Left lobe of liver (tissue), 2 donors: Measurements from ENCODE around the gene MACROD2. TPM values are rescaled to one million over a fixed set of nuclear protein-coding genes. Genes with fewer than 3 reads are reported as not detected.
"Not testable (repeated sequence)": the region's sequence is repeated elsewhere in the genome, so short reads cannot be mapped to it uniquely, and the experiment has no call there.

Source experiments
- ATAC-seq: fragments of 200-7000 bp; cut with Tn5 transposase; one replicate; pipeline ENCODE4 v1.9.1; 2020; ENCODE audit warnings: mild to moderate bottlenecking, moderate library complexity
- DNase-seq: peaks from one replicate; pipeline ENCODE4 v3.0.0-alpha.2; 2020; ENCODE audit warnings: low spot score
- total RNA-seq: library from RNA; stranded (reverse); gene quantifications from one replicate; pipeline ENCODE4 v1.2.1, GENCODE V29; 2021
- donor health status: DM: no; HTN: no; CAD: no; lungs with moderate emphysema.
- donor health status: DM: no; HTN: yes; CAD: no.

MACROD2 gene
- total RNA-seq, 1 donor from 2014 or later, result 3.7 TPM

GRCh38 chr20:14956538-14956937 lies 961.2 kb downstream of the MACROD2 start:
- ATAC-seq (no peak), DNase-seq (no peak)

DNA sequence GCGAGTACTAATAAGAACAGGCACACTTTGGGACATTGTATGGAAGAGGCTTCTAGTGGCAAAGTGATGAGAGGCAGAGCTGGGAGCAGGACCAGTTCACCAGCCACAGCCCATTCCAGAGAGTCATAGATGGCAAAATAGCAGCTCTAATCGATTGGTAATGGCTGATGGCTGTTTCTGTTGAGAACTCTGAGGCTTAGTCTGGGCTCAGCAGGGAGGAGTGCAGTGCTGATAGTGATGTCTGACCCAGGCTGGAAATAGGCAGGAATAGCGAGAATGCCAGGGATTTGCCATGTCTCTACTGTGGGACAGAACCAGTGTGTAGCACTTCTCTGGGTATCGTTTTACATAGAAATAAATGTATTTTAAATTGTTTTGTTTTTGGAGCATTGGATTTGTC lies 962.1 kb downstream of the MACROD2 start:
- no peak for ATAC-seq

GRCh38 chr20:14958626-14959025 lies 963.3 kb downstream of the MACROD2 start:
- no peak for ATAC-seq
- DNase-seq, result no peak

More for the DNA sequence above, 962.1 kb downstream of the MACROD2 start:
- no peak for DNase-seq

DNA sequence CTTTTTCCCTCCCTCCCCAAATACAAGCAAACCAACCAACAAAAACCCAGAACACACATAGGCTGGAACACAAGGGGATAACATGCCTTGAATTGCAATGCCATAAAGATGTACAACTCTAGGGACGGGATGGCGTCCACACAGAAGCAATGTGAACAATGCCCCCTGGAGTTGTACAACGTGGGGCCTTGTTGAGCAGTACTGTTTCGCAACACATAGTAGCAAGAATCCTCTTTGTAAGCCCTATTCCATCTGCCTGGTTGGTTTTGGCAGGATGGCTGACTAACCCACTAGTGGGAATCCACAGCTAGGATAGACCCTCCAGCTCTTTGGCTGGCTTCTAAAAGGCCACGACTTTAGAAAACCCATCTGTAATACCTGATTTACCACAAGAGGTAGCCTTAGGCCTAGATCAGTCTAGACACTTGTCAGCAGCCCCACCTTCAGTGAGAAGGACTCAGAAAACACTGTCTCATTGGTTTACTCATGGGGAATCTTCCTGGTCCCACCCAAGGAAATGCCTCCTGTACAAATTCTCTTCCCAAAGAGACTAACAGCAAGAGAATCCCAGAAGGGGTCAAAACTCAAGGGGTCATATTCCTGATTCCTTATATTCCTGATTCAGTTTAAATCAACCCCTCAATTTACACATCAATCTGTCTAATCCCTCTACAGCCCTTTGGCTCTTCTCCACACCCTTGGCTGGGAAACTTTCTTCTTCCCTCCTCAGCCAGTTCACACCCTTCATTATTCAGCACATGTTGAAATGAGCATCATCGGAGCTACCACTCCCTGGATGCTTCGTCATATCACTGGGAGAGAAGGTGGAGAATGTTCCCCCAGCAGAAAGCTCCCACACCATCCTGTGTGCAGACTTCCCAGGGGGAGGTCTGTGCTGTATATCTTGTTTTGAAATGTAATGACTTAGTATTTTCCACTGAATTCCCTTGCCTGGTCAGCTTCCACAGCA lies 964.5 kb downstream of the MACROD2 start:
- DNase-seq (no peak), ATAC-seq (no peak)

GRCh38 chr20:14960831-14961230 lies 965.5 kb downstream of the MACROD2 start:
- ATAC-seq (no peak), DNase-seq (no peak)

GRCh38 chr20:14963262-14963663 lies 967.9 kb downstream of the MACROD2 start:
- DNase-seq, result no peak
- no peak for ATAC-seq

- ATAC-seq (no peak), DNase-seq (no peak)
Measured at GRCh38 chr20:14966203-14966602, 970.9 kb downstream of the MACROD2 start.

DNA sequence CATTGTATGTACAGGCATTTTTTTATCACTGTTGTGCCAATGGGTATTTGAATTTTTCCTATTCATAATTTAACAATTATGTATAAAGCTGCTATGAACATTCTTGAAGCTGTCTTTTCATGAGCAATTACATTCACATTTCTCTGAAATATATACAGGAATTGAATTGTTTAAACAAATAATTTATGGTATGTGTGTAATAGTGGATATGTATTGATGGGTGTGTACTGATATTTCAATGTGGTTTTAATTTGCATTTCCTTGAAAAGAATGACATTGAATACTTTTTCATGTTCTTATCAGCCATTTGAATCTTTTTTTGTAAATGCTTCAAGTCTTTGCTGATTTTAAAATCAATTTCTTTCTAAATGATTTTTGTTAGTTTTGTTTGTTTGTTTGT lies 971.5 kb downstream of the MACROD2 start:
- no peak for DNase-seq
- ATAC-seq, result no peak

GRCh38 chr20:14972256-14972655 lies 976.9 kb downstream of the MACROD2 start:
- ATAC-seq (no peak), DNase-seq (no peak)

DNA sequence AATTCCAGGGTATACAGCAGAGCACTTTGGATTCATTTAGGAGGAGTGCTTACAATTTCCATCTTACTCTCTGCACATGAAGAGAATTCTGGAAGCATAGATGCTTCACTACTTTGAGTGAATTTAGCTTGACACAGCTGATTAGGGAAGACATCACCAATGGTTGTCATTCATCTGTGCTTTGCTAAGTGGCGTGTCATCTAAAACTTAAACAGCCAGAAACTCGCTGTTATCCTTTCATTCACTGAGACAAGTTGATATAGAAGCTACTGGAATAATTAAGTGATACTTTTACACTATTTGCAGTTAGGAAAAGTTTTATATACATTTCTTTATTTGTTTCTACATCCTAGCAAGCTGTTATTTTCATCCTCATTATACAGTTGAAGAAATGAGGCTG lies 977.4 kb downstream of the MACROD2 start:
- ATAC-seq (no peak), DNase-seq (no peak)

DNA sequence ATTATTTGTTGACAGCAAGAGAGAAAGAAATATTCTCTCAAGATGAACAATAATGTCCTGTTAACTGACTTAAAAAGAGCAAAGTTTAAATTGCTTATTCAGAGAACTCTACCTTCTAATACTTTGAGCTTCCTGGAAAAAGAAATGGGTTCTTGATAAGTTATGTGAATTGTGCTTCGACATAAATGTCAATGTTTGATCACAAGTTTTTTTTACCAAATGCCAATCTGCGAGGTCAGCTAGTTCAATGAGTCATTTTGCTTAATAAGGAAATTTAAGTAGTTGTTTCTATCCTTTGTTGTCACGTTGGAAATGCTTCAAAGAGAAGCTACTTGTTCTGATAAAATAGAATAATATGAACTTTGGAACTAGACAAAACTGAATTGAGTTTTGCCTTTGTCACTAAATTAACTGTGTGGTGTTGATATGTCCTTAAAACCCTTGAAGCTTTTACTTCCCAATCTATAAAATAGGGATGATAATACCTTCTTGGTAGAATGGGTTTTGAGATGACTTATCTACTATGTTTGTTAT lies 984.2 kb downstream of the MACROD2 start:
- ATAC-seq (peak; percentile 58), DNase-seq (no peak)

DNA sequence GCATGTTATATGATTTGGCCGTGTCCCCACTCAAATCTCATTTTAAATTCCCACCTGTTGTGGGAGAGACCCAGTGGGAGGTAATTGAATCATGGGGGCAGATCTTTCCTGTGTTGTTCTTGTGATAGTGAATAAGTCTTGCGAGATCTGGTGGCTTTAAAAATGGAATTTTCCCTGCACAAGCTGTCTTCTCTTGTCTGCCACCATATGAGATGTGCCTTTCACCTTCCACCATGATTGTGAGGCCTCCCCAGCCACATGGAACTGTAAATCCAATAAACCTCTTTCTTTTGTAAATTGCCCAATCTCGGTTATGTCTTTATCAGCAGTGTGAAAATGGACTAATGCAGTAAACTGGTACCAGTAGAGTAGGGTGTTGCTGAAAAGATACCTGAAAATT lies 986.2 kb downstream of the MACROD2 start:
- DNase-seq, ATAC-seq: not testable (repeated sequence)

GRCh38 chr20:14982324-14982723 lies 987.0 kb downstream of the MACROD2 start:
- DNase-seq, ATAC-seq: not testable (repeated sequence)

DNA sequence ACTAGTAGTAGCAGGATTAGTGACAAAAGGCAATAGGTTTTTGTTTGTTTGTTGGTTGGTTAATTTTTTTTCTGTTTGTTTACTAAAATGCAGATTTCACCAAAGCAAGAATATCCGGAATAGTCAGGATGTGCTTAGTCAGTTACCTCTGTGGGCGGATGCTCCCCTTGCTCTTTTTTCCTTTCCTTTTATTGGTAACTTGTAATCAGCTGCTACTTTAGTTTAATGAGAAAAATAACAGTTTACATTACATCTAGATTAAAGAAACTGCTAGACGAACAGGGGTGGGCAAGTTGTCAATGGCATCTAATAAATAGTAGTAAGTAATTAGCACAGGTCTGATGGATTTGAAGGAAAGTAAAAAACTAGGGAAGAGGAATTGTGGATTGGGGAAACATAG lies 989.0 kb downstream of the MACROD2 start:
- no peak for ATAC-seq
- no peak for DNase-seq

GRCh38 chr20:14984768-14985622 lies 989.7 kb downstream of the MACROD2 start:
- DNase-seq, result peak; percentile 72
- ATAC-seq, result peak; percentile 75

- ATAC-seq, result peak; percentile 75
Measured at GRCh38 chr20:14986026-14986655, 990.8 kb downstream of the MACROD2 start.

DNA sequence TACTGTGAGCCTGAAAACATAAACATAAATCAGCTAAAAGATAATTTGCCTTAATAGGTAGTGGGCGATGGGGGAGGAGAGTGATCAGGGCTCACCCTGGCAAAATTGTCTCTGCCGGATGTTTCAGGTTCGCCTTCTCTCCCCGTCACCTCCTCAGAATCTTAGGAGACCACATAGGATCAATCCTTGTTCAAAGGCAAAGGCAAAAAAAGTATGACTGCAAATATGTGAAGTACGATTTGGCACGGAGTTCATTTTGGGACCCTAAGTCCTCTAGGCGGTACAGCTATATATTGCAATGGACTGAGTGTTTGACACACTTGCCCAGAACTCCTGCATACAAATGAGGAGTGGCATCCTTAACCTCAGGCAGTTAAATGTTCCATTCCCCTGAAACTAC lies 991.3 kb downstream of the MACROD2 start:
- ATAC-seq (peak; percentile 7), DNase-seq (no peak)

More at GRCh38 chr20:14986026-14986655, 990.8 kb downstream of the MACROD2 start:
- DNase-seq, result peak; percentile 85

- ATAC-seq, result no peak
- DNase-seq, result no peak
Measured at GRCh38 chr20:14989535-14990290, 994.4 kb downstream of the MACROD2 start.

DNA sequence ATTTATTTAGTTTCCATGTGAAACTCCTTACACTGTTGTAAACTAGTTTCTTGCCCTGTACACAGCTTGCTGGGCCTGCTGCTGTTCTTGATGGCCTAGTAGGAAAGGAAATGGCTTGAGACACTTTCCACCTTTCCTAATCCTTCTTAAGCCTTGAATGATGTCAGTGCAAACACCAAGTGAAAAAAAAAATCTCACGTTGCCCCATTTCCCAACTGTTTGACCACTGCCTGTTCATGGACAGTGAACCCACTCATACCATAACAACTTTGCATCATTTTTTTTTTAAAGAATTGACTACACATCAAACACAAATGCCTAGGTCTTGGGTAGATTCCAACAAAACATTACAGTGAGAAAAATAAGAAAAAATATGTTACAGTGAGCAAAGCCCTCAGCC lies 995.7 kb downstream of the MACROD2 start:
- ATAC-seq, result no peak
- no peak for DNase-seq

DNA sequence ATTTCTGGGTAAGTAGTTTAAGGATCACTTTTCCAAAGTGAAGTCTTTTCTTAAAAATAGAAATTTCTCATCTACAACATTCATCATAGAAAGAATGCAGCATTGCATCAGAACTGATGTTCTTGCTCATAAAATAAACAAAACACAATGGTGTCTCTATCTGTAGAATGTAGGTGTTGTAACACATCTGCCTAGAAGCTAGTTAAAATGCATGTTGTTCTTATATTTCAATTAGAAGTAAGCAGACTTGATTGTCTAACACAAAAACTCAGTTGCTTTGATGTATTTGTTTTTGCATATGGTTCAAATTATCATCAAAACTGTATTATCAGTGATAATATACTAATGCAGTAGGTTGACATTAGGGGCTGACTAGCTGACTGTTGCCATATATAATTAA lies 996.8 kb downstream of the MACROD2 start:
- ATAC-seq, result no peak
- no peak for DNase-seq
